Choroid plexus epithelial cell (primary cell): ENCODE data around the gene ATP6V0B.

ENCODE experiments used
- DNase-seq: peaks from one replicate; pipeline ENCODE4 v3.0.0-alpha.2; 2010; ENCODE audit warnings: low read depth
- H3K4me3 ChIP-seq: 2 replicates; pipeline ENCODE4 v1.5.1; 2011; ENCODE audit warnings: low read depth, mild to moderate bottlenecking, control low read depth, low read length, moderate library complexity
- CTCF ChIP-seq: conservative IDR thresholded peaks from 2 replicates; pipeline ENCODE4 v1.5.1; 2011; ENCODE audit warnings: low read depth, mild to moderate bottlenecking, control low read depth, inconsistent platforms, low read length, moderate library complexity

ATP6V0B gene

GRCh38 chr1:43980255-43981134 lies 5.7 kb downstream of the ATP6V0B start:
- DNase-seq = peak; percentile 49
- peak overlapping the region; percentile 66 for H3K4me3 ChIP-seq

GRCh38 chr1:43981135-43981491 lies 6.4 kb downstream of the ATP6V0B start:
- no peak overlapping the region for H3K4me3 ChIP-seq
- TF ChIP-seq CTCF = no peak
- DNase-seq = no peak

More at GRCh38 chr1:43980255-43981134, 5.7 kb downstream of the ATP6V0B start:
- TF ChIP-seq CTCF = no peak

- TF ChIP-seq CTCF = no peak
Observed at GRCh38 chr1:43981636-43982035, 6.9 kb downstream of the ATP6V0B start.

GRCh38 chr1:43982241-43982640 lies 7.5 kb downstream of the ATP6V0B start:
- no peak for DNase-seq
- H3K4me3 ChIP-seq = no peak overlapping the region
- TF ChIP-seq CTCF = no peak

More at GRCh38 chr1:43981636-43982035, 6.9 kb downstream of the ATP6V0B start:
- no peak overlapping the region for H3K4me3 ChIP-seq
- DNase-seq = no peak

- DNase-seq = no peak
- H3K4me3 ChIP-seq = no peak overlapping the region
- no peak for TF ChIP-seq CTCF
Observed at GRCh38 chr1:43982808-43983207, 8.0 kb downstream of the ATP6V0B start.

GRCh38 chr1:43983253-43983899 lies 8.6 kb downstream of the ATP6V0B start:
- no peak for DNase-seq
- TF ChIP-seq CTCF = no peak
- H3K4me3 ChIP-seq = no peak overlapping the region
